GM19238 (cell line): ENCODE results near the gene SLC37A3.
"Not testable (repeated sequence)": the region's sequence is repeated elsewhere in the genome, so short reads cannot be mapped to it uniquely, and the experiment has no call there.

ENCODE experiments used
- DNase-seq: peaks from one replicate; pipeline ENCODE4 v3.0.0; 2011; ENCODE audit warnings: low spot score; ENCODE audit not compliant: insufficient read length

Gene SLC37A3

GRCh38 chr7:140397784-140398750, at the start of gene SLC37A3:
Gene SLC37A3, minus strand, starts transcription at chr7:140398530. Its CDS starts 16,004 bp downstream, at chr7:140382526.
- DNase-seq, result peak; percentile 92

- DNase-seq, result no peak
Measured at GRCh38 chr7:140447841-140448240, 49.5 kb upstream of the SLC37A3 start.

DNA sequence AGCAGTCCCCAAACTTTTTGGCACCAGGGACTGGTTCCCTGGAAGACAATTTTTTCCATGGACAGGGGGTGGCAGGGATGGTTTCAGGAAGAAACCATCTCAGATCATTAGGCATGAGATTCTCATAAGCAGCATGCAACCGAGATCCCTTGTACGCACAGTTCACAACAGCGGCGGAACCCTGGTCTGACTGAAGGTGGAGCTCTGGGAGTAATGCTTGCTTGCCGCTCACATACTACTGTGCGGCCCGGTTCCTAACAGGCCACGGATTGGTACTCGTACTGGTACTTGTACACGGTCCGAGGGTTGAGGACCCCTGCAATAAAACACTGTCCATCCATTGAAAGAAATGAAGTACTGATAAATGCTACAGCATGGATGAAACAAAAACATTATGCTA, 48.1 kb upstream of the SLC37A3 start:
- no peak for DNase-seq

DNA sequence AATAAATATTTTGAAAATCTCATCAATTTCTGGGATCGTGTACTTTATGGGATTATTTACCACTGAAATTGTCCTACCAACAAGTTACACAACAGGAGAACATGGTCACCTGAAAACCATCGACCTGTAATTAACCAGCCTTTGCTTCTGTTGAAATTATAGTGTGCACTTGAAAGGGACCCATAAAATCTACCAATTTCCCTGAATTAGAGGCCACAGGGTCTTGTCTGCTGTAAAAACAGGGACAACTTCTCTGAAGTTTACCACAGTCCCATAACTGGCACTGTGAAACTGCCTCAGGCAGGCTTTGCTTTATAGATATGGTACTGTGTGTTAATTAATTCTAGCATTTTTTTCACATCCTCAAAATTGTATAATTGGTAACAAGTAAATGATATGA, 43.2 kb upstream of the SLC37A3 start:
- DNase-seq, result no peak

GRCh38 chr7:140440593-140440992, 42.3 kb upstream of the SLC37A3 start:
- no peak for DNase-seq

DNA sequence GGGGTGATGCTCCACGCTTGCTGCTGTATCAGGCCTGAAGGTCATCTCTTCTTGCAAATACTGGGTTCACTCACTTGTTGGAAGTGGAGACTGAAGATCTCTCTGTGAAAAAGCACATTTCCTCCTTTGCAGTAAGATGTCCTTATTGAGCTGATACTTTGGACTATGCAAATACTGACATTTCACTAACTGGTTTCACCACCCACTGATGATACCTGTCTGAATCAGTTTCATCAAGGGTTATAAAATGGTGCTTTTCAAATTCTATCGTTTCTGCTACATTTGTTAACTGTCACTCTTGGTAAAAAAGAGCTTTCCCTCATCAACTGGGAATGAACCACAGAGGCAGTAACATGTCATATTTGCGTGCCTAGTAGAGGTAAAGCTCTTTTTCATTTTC, 41.0 kb upstream of the SLC37A3 start:
- DNase-seq, result peak; percentile 27

DNA sequence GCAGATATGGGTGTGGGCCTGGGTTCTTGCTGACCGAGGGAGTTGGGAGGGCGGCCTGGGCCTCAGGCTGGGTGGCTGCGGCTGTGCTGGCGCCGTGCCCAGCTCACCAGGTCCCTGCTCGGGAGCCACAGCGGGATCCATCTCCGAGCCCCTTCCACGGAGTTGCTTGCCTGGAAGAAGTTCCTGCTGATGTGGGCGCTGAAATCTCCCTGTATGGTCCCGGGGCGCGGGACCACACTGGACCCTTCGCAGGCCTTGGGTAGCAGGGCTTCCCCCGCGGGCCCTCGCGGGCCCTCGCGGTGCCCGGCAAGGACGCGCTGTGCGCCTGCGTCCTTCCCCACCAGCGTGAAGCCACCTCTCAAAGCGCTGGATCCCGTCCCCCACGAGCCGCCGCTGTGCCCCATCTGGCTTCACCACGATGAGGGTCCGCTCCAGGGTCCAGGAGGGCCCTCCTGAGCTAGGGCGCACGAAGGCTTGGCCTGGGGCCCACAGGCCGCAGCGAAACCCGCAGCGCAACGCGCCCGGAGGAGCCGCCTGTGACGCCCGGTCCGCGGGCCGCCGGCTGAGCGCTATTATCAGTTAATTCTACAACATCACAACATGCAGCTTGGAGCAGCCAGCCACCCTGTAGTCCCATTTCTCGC, 37.0 kb upstream of the SLC37A3 start:
- DNase-seq, result no peak

- no peak for DNase-seq
Measured at GRCh38 chr7:140433396-140433795, 35.1 kb upstream of the SLC37A3 start.

- no peak for DNase-seq
Measured at GRCh38 chr7:140426130-140426529, 27.8 kb upstream of the SLC37A3 start.

DNA sequence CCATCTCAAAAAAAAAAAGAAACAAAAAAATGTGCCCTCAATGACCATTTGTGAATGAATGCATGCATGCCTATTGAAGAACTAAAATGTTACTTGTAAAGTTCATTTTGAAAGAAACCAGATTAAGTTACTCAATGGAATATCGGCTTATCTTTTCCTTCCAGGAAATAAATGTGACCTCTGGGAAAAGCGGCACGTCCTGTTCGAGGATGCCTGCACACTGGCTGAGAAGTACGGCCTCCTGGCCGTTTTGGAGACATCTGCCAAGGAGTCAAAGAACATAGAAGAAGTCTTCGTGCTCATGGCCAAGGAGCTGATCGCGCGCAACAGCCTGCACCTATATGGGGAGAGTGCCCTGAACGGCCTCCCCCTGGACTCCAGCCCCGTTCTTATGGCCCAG, 27.4 kb upstream of the SLC37A3 start:
- DNase-seq, result no peak

DNA sequence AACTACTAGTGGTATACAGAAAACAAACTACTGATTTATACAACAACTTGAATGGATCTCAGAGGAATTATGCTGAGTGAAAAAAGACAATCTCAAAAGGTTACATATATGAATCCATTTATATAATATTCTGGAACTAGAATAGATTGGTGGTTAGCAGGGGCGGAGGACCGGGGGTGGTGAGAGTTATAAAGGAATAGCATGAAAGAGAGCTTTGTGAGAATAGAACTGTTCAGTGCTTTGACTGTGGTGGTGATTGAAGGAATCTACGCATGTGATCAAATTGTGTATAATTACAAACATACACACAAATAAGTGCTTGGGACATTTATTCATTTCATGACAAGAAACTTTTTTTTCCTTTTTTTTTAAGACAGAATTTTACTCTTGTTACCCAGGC, 25.2 kb upstream of the SLC37A3 start:
- DNase-seq, result no peak

DNA sequence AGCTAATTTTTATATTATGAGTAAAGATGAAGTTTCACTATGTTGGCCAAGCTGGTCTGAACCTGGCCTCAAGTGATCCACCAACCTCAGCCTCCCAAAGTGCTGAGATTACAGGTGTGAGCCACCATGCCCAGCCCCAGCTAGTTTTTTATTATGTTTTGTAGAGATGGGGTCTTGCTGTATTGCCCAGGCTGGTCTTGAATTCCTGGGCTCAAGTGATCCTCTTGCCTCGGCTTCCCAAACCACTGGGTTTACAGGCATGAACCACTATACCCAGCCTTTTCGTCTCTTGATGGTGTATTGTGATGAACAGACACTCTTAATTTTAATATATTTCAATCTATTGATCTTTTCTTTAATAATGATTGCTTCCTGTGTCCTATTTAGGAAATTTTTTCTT, 23.2 kb upstream of the SLC37A3 start:
- no peak for DNase-seq

- no peak for DNase-seq
Measured at GRCh38 chr7:140418653-140419052, 20.3 kb upstream of the SLC37A3 start.

- not testable (repeated sequence) for DNase-seq
Measured at GRCh38 chr7:140418156-140418472, 19.8 kb upstream of the SLC37A3 start.

DNA sequence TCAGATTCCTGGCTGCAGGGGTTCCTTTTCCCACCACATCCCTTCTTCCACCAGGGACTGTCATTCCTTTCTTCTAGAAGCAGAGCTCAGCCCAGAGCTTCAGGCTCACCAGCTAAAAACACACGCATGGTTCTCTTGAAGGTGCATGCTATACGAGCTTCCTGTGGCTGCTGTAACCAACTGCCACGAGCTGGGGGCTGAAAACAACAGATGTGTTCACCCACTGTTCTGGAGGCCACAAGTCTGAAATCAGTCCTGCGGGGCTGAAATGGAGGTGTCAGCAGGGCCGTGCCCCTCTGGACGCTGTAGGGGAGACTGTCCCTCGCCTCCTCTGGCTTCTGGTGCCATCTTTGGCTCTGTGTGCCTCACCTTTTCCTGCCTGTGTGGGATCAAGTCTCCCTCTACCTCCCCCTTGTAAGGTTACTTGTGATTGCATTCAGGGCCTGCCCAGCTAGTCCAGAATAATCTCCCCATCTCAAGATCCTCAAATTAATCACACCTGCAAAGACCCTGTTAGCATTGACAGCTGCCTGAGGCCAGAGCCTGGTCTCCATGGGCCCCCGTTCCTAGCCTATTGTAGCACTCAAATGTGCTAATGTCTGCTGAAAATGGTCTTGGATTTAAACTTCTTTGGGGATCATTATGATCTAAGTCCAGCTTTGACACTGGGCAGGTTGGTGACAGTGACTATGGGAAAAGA, 19.3 kb upstream of the SLC37A3 start:
- DNase-seq, result no peak

GRCh38 chr7:140416560-140416959, 18.2 kb upstream of the SLC37A3 start:
- no peak for DNase-seq

DNA sequence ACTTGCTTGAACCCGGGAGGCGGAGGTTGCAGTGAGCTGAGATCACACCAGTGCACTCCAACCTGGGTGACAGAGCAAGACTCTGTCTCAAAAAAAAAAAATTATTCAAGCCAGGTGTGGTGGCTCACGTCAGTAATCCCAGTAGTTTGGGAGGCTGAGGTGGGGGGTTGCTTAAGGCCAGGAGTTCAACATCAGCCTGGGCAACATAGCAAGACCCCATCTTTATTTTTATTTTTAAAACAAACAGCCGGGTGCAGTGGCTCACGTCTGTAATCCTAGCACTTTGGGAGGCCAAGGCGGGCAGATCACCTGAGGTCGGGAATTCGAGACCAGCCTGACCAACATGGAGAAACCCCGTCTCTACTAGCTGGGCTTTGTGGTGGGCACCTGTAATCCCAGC, 17.5 kb upstream of the SLC37A3 start:
- not testable (repeated sequence) for DNase-seq

- DNase-seq, result no peak
Measured at GRCh38 chr7:140415361-140415760, 17.0 kb upstream of the SLC37A3 start.

DNA sequence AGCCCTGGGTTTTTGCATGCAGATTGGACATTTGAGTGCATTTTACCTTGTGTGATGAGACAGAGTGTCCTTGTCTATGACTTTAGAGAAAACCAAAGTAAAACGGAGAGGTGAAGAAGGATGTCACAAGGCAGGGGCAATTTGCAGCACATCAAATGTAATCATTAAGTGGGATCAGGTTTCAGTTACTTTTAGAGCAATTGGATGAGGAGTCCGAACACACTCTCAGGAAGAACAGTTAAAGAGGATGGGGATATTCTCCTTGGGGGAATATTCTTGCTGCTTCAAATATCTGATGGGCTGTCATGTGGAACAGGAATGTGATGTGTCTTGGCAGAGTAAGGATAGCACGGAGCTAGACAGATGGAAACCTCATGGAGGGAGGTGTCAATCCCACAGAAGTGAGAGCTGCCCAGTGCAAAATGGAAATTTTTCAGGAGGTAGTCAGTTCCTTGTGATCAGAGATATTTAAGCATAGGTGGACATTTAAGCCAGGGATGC, 6.3 kb upstream of the SLC37A3 start:
- DNase-seq, result no peak

- DNase-seq, result peak; percentile 21
Measured at GRCh38 chr7:140403878-140404564, 5.7 kb upstream of the SLC37A3 start, which contains the start of gene RAB19. Gene RAB19, plus strand, starts transcription at chr7:140404058. Its CDS starts 3,589 bp downstream, at chr7:140407647.

DNA sequence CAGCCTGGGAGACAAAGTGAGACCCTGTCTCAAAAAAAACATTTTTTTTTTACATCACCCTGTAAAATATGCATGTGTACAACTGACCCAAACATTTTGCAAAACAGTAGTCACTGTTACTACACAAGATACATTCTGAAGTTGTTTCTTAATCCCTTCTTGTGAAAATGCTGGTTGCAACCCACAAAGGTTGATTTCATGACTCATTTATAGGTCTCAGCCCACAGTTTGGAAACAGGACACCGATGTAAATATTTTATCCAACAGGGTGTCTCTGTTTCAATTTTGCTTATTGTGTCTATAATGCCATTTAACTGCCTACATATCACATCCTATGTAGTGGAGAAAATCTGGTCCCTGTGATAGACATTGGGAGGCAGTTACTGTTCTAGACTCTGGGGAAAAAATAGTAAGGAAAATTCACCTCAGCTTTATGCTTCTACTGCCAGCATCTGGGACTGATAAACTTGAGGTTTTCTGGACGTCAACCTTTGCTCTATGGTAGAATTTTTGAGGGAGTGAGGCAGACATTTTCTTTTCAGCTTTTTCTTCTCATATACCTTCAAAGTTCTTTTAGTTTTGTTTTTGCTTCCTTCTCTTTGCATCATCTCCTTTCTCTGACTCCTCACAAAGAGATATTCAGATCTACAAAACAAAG, 4.0 kb upstream of the SLC37A3 start:
- no peak for DNase-seq
